K562 (cell line): ENCODE measurements around the gene GALNT7. TPM values are rescaled to one million over a fixed set of nuclear protein-coding genes. Genes with fewer than 3 reads are reported as not detected.

Source experiments
- ATAC-seq: fragments of 200-7000 bp; cut with Tn5 transposase; 3 replicates; pipeline ENCODE4 v1.9.1; 2020; ENCODE audit warnings: moderate library complexity
- BruUV-seq: library from RNA; stranded (reverse); fragments of 400-500 nt; replicated peaks from 2 replicates; lab custom pipeline; 2021; lab: Mats Ljungman, UMichigan
- CTCF ChIA-PET: fragments of 300-600 bp; formaldehyde crosslinking; extraction: SDS; loops from one replicate; lab custom pipeline; 2021; ENCODE audit warnings: low intra/inter-chr PET ratio; lab: Yijun Ruan, JAX
- POLR2A ChIA-PET: fragments of 300-600, 350-650 bp; sonication (Branson Sonifier 250); formaldehyde crosslinking; extraction: SDS; loops from one replicate; lab custom pipeline; 2021; ENCODE audit warnings: antibody characterized with exemption, inconsistent platforms; lab: Yijun Ruan, JAX
- DNase-seq, 4 experiments: peaks; one replicate each; pipeline versions ENCODE4 v3.0.0 to v3.0.0-alpha.2; 2011 to 2018; ENCODE audit warnings: low spot score in 3 of 4, mixed read lengths in 3 of 4; ENCODE audit errors: extremely low read depth in 1 of 4
- FAIRE-seq: peaks from 2 replicates; lab custom pipeline; 2011; peaks lifted over from hg19 to GRCh38; lab: Jason Lieb, UNC
- H2AFZ ChIP-seq: 2 replicates; pipeline ENCODE4 v1.6.0; 2011; ENCODE audit warnings: low read depth, low read length, control low read depth, inconsistent platforms
- H3K27ac ChIP-seq: fragments of 200-600 bp; 3 replicates; pipeline ENCODE4 v1.8.0; 2011; ENCODE audit warnings: low read depth, mild to moderate bottlenecking, control low read depth, inconsistent platforms, low read length, moderate library complexity, mixed read lengths; ENCODE audit errors: extremely low read depth
- H3K27me3 ChIP-seq, 2 experiments: fragments of 300-600 bp in 1 of 2; 2 replicates in 1 of 2; 3 replicates in 1 of 2; pipeline versions ENCODE4 v1.6.0 to v1.8.0; 2011; ENCODE audit warnings: inconsistent platforms in 2 of 2, low read length in 2 of 2, mild to moderate bottlenecking in 1 of 2, mixed read lengths in 1 of 2, moderate library complexity in 1 of 2; ENCODE audit not compliant: control insufficient read depth in 2 of 2, insufficient read depth in 2 of 2
- H3K36me3 ChIP-seq: fragments of 300-600 bp; 3 replicates; pipeline ENCODE4 v1.8.0; 2011; ENCODE audit warnings: mild to moderate bottlenecking, low read length, inconsistent platforms; ENCODE audit not compliant: control insufficient read depth, insufficient read depth
- H3K4me1 ChIP-seq, 2 experiments: fragments of 200-600 bp in 1 of 2; replicated peaks in 1 of 2; 2 replicates in 1 of 2; 3 replicates in 1 of 2; pipeline versions ENCODE4 v1.5.1 to v1.8.0; 2011; ENCODE audit warnings: inconsistent platforms in 2 of 2, low read length in 2 of 2, mild to moderate bottlenecking in 1 of 2, mixed read lengths in 1 of 2, moderate library complexity in 1 of 2; ENCODE audit not compliant: control insufficient read depth in 2 of 2, insufficient read depth in 2 of 2
- H3K4me2 ChIP-seq: 2 replicates; pipeline ENCODE4 v1.6.1; 2011; ENCODE audit warnings: low read length, control low read depth, inconsistent platforms, mixed read lengths; ENCODE audit not compliant: insufficient read depth
- H3K4me3 ChIP-seq: fragments of 200-600 bp; sonication (generic), shearing (Covaris generic); 2 replicates; pipeline ENCODE4 v1.5.1; 2016; ENCODE audit warnings: control low read depth, inconsistent platforms
- H3K79me2 ChIP-seq: fragments of 200-600 bp; 3 replicates; pipeline ENCODE4 v1.8.0; 2011; ENCODE audit warnings: low read length, inconsistent platforms; ENCODE audit not compliant: control insufficient read depth, insufficient read depth
- H3K9ac ChIP-seq, 2 experiments: 2 replicates each; pipeline versions ENCODE4 v1.6.0 to v1.6.1; 2011; ENCODE audit warnings: low read depth in 2 of 2, low read length in 2 of 2, control low read depth in 1 of 2, inconsistent platforms in 1 of 2, mild to moderate bottlenecking in 1 of 2, mixed read lengths in 1 of 2; ENCODE audit not compliant: insufficient read depth in 1 of 2
- H3K9me1 ChIP-seq: one replicate; pipeline ENCODE4 v1.6.0; 2011; ENCODE audit warnings: inconsistent platforms, mild to moderate bottlenecking, low read length, moderate library complexity; ENCODE audit not compliant: control insufficient read depth, insufficient read depth
- H3K9me3 ChIP-seq: replicated peaks from 2 replicates; pipeline ENCODE4 v1.5.1; 2011; ENCODE audit warnings: low read depth, low read length, inconsistent platforms; ENCODE audit not compliant: control insufficient read depth, insufficient read depth
- H4K20me1 ChIP-seq: replicated peaks from 2 replicates; pipeline ENCODE4 v1.6.1; 2011; ENCODE audit warnings: low read length, inconsistent platforms, mixed read lengths; ENCODE audit not compliant: control insufficient read depth, insufficient read depth
- MED1 ChIP-seq: sonication (generic); formaldehyde crosslinking; IDR thresholded peaks from 2 replicates; pipeline ENCODE4 v1.8.1; 2023; ENCODE audit warnings: missing genetic modification reagents, borderline replicate concordance
- NCOA1 ChIP-seq: fragments of 450-650 bp; IDR thresholded peaks from 2 replicates; pipeline ENCODE4 v1.6.1; 2016; ENCODE audit warnings: low read depth
- NFIC ChIP-seq: fragments of 450-650 bp; IDR thresholded peaks from 2 replicates; pipeline ENCODE4 v1.6.1; 2017; ENCODE audit warnings: mild to moderate bottlenecking, inconsistent platforms
- SMAD3 ChIP-seq: fragments of 450-650 bp; formaldehyde crosslinking; conservative IDR thresholded peaks from 2 replicates; pipeline ENCODE4 v1.4.0; 2020; ENCODE audit warnings: mild to moderate bottlenecking
- SMC3 ChIP-seq: conservative IDR thresholded peaks from 2 replicates; pipeline ENCODE4 v1.6.1; 2011; ENCODE audit warnings: low read depth, low read length, improper control_type of control experiment; ENCODE audit not compliant: insufficient read depth
- TBP ChIP-seq: optimal IDR thresholded peaks from 2 replicates; pipeline ENCODE3; 2011; ENCODE audit warnings: low read depth, low read length, improper control_type of control experiment
- WHSC1 ChIP-seq: IDR thresholded peaks from one replicate; pipeline ENCODE4 v1.6.1; 2012; ENCODE audit warnings: low read length, control low read depth, inconsistent platforms
- ZNF175 ChIP-seq: fragments of 200-800 bp; sonication (Bioruptor generic); IDR thresholded peaks from 2 replicates; pipeline ENCODE4 v1.6.1; 2016; ENCODE audit warnings: low read depth, mild to moderate bottlenecking, missing genetic modification characterization, missing compliant biosample characterization
- ZNF311 ChIP-seq: fragments of 250-450 bp; sonication (Bioruptor Pico); IDR thresholded peaks from 2 replicates; pipeline ENCODE4 v1.4.0; 2020; ENCODE audit warnings: mild to moderate bottlenecking, moderate library complexity
- WGBS: fragments of 100-300 bp; shearing (Covaris generic); methylation state at CpG from one replicate; pipeline ENCODE4 v1.1.6; 2016; ENCODE audit warnings: low coverage, mixed read lengths; ENCODE audit not compliant: insufficient coverage; ENCODE audit errors: missing lambda C conversion rate; 5-methylcytosine and 5-hydroxymethylcytosine counted together
- in situ Hi-C: fragments of 300-500 bp; cut with MboI; formaldehyde crosslinking; loops from 4 replicates; pipeline ENCODE4 v1.15.0; 2018; ENCODE audit warnings: inconsistent platforms, mixed read lengths
- intact Hi-C: fragments of 100-400 bp; cut with micrococcal nuclease; formaldehyde crosslinking; loops from 2 replicates; pipeline ENCODE4 v1.14.2; 2022
- polyA plus RNA-seq, 8 experiments: library from polyadenylated mRNA; depleted of rRNA in 4 of 8; stranded (reverse) in 5 of 8; unstranded in 3 of 8; fragments of >200 nt; fragmentation: Nextera tagmentation in 2 of 8; fragmentation: Illumina TruSeq in 1 of 8; extraction: Ambion mirVana in 2 of 8; extraction: Trizol in 1 of 8; gene quantifications; 2 replicates each; pipeline versions ENCODE4 v1.2.1 to v1.2.3, GENCODE V29; 2011 to 2014; ENCODE audit warnings: inconsistent platforms in 1 of 8, missing spikeins in 1 of 8
- total RNA-seq, 7 experiments: library from RNA; depleted of rRNA in 6 of 7; stranded (reverse); fragments of >200 nt in 6 of 7; fragmentation: Illumina TruSeq in 2 of 7; extraction: Trizol in 2 of 7; gene quantifications; 2 replicates each; pipeline versions ENCODE4 v1.2.1 to v1.2.3, GENCODE V29; 2011 to 2021; ENCODE audit warnings: low replicate concordance in 1 of 7

Gene GALNT7
- total and polyA plus RNA-seq, 9 of the 15 experiments (the other 6 are each of a cell fraction or from before 2014, with no cell fraction given), result 16.7 to 38.7 (median 31.1) TPM

DNA sequence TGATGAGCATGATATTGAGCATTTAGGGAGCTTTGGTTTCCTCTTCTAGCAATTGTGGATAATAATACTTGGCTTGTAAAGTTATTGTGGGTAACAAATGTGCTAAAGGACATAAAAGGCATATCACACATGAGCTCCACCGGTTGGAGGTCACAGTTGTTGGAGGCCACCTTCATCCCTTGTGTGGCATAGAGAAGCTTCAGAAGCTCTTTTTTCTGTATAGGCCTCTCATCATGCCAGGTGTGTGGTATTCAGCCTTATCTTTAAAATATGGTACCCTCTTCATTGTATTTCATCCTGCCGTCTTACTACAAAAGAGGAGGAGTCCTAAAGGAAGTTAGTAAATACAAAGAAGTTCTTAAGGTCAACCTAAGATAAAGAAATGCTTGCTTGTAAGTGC, 99.1 kb downstream of the GALNT7 start:
- Histone ChIP-seq H3K27me3 (no peaks in the 10 kb centered on the region), H3K27ac (no peak overlapping the region), H3K4me2 (no peak overlapping the region), H4K20me1 (no peaks in the 10 kb centered on the region), H3K36me3 (no peaks in the 10 kb centered on the region), H2AFZ (no peak overlapping the region), H3K9me3 (no peaks in the 10 kb centered on the region), H3K4me1 (peaks cover 5 to 20% of the 10 kb centered on the region in 2 experiments; a peak in 4 of 5 replicates), H3K79me2 (peaks cover 55% of the 10 kb centered on the region), H3K9me1 (no peaks in the 10 kb centered on the region), H3K4me3 (no peak overlapping the region), H3K9ac (no peak overlapping the region)
- in situ Hi-C loops (no loop called here), intact Hi-C loops (no loop called here)
- ChIA-PET CTCF (no interaction called here), POLR2A (interaction anchor here (1.0 kb wide), 2 partner anchors 10 to 67 kb away, joined by 3 to 4 read pairs; partner anchors contain the start of gene HMGB2)
- no peak for FAIRE-seq
- TF ChIP-seq WHSC1, result no peak
- TF ChIP-seq TBP, result no peak
- TF ChIP-seq ZNF311, result no peak
- no peak for TF ChIP-seq SMAD3 (CRISPR knock-in tag)
- no peak for TF ChIP-seq NFIC
- no peak for TF ChIP-seq MED1 (CRISPR knock-in tag)
- no peak for TF ChIP-seq ZNF175
- TF ChIP-seq NCOA1, result no peak
- no peak for TF ChIP-seq SMC3
- ATAC-seq, result no peak
- WGBS, result 53% methylated on average over 2 of the region's 2 CpGs
- BruUV-seq, result no TSS peak
- no peak for DNase-seq
